ENCODE data around the gene PODXL. TPM values are rescaled to one million over a fixed set of nuclear protein-coding genes. Genes with fewer than 3 reads are reported as not detected.

Gene PODXL
- polyA plus RNA-seq, 1 donor (not counting 4 experiments of a cell fraction or from before 2014, with no cell fraction given), result 0.08 TPM

DNA sequence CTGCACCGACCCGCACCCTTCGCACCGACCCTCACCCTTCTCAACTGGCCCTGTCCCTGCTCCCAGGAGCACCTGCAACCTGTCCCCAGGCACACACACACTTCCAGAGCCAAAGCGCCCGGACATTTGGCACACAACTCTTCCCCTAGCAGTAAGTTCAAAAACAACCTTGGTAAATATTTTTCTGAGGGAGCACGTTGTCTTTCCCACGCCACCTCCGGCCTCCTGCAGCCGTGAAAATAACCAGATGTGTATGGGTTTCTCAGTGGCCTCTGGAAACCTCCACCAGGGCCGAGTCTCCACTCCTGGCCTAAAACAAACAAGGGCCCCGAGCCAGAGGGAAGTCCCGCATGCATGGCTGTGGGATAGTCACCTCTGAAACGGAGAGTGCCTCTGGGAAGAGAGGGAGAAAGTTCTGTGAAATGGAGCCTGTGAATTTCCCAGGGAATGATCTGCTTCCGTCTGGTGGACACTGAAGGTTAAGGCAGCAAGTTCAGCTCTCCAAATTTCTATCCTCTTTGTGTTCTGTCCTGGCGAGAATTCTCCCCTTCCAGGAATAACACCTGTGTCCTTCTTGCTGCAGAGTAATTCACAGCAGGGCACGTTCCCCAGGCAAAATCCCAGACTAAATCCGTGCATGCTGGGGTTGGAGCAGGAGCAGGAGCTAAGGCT lies 15.8 kb downstream of the PODXL start:
- Histone ChIP-seq H3K4me3 (ENCODE audit: control insufficient read depth in 2 of 3, extremely low read depth in 1 of 3, insufficient read depth in 2 of 3, low read depth in 1 of 3, low read length in 3 of 3) (no peak overlapping the region), H3K4me1 (ENCODE audit: control insufficient read depth, extremely low read depth, insufficient read depth, low read length) (peaks cover 12% of the 10 kb centered on the region), H3K27me3 (ENCODE audit: control insufficient read depth, extremely low read depth, insufficient read depth, low read length) (no peaks in the 10 kb centered on the region), H4K20me1 (ENCODE audit: control insufficient read depth, extremely low read depth, insufficient read depth, low read length) (no peaks in the 10 kb centered on the region), H3K9ac (ENCODE audit: control insufficient read depth, extremely low read depth, insufficient read depth, low read length) (no peak overlapping the region), H3K9me1 (ENCODE audit: control insufficient read depth, extremely low read depth, insufficient read depth, low read length) (no peaks in the 10 kb centered on the region), H3K9me3 (ENCODE audit: control insufficient read depth, low read depth, low read length) (no peaks in the 10 kb centered on the region), H2AFZ (ENCODE audit: control insufficient read depth, low read length) (no peak overlapping the region), H3K4me2 (ENCODE audit: control insufficient read depth, extremely low read depth, insufficient read depth, low read depth, low read length) (no peak overlapping the region), H3K27ac (ENCODE audit: control insufficient read depth, insufficient read depth, low read length) (no peak overlapping the region), H3K36me3 (ENCODE audit: control insufficient read depth in 2 of 2, extremely low read depth in 1 of 2, insufficient read depth in 2 of 2, low read length in 2 of 2) (no peaks in the 10 kb centered on the region), H3K79me2 (ENCODE audit: control insufficient read depth, insufficient read depth, low read length) (no peaks in the 10 kb centered on the region)
- TF ChIP-seq, protein P1, sequence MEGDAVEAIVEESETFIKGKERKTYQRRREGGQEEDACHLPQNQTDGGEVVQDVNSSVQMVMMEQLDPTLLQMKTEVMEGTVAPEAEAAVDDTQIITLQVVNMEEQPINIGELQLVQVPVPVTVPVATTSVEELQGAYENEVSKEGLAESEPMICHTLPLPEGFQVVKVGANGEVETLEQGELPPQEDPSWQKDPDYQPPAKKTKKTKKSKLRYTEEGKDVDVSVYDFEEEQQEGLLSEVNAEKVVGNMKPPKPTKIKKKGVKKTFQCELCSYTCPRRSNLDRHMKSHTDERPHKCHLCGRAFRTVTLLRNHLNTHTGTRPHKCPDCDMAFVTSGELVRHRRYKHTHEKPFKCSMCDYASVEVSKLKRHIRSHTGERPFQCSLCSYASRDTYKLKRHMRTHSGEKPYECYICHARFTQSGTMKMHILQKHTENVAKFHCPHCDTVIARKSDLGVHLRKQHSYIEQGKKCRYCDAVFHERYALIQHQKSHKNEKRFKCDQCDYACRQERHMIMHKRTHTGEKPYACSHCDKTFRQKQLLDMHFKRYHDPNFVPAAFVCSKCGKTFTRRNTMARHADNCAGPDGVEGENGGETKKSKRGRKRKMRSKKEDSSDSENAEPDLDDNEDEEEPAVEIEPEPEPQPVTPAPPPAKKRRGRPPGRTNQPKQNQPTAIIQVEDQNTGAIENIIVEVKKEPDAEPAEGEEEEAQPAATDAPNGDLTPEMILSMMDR (optimal IDR thresholded peaks at IDR 0.05 in 1 of 3, IDR thresholded peaks at IDR 0.05 in 1 of 3, conservative IDR thresholded peaks at IDR 0.05 in 1 of 3; ENCODE audit: extremely low read depth in 1 of 3, insufficient read depth in 2 of 3, low read length in 3 of 3), result no peak
- TF ChIP-seq EZH2 (IDR thresholded peaks at IDR 0.05; ENCODE audit: low read length), result no peak
- no peak for FAIRE-seq
- no peak for DNase-seq (ENCODE audit: low read depth, low spot score)
- dilution Hi-C loops (cut with MboI; ENCODE audit: extremely low pct_ligation_motif_present, low sequenced_read_pairs), result no loop called here

GRCh38 chr7:131538813-131539179 lies 17.6 kb downstream of the PODXL start:
- dilution Hi-C loops (cut with MboI; ENCODE audit: extremely low pct_ligation_motif_present, low sequenced_read_pairs), result no loop called here
- Histone ChIP-seq H3K27me3 (ENCODE audit: control insufficient read depth, extremely low read depth, insufficient read depth, low read length) (no peaks in the 10 kb centered on the region), H4K20me1 (ENCODE audit: control insufficient read depth, extremely low read depth, insufficient read depth, low read length) (no peaks in the 10 kb centered on the region), H3K4me1 (ENCODE audit: control insufficient read depth, extremely low read depth, insufficient read depth, low read length) (peaks cover 12% of the 10 kb centered on the region), H3K79me2 (ENCODE audit: control insufficient read depth, insufficient read depth, low read length) (no peaks in the 10 kb centered on the region), H3K9me1 (ENCODE audit: control insufficient read depth, extremely low read depth, insufficient read depth, low read length) (no peaks in the 10 kb centered on the region), H3K4me3 (ENCODE audit: control insufficient read depth in 2 of 3, extremely low read depth in 1 of 3, insufficient read depth in 2 of 3, low read depth in 1 of 3, low read length in 3 of 3) (no peak overlapping the region), H3K4me2 (ENCODE audit: control insufficient read depth, extremely low read depth, insufficient read depth, low read depth, low read length) (no peak overlapping the region), H3K9ac (ENCODE audit: control insufficient read depth, extremely low read depth, insufficient read depth, low read length) (no peak overlapping the region), H3K36me3 (ENCODE audit: control insufficient read depth in 2 of 2, extremely low read depth in 1 of 2, insufficient read depth in 2 of 2, low read length in 2 of 2) (no peaks in the 10 kb centered on the region), H3K27ac (ENCODE audit: control insufficient read depth, insufficient read depth, low read length) (no peak overlapping the region), H3K9me3 (ENCODE audit: control insufficient read depth, low read depth, low read length) (no peaks in the 10 kb centered on the region), H2AFZ (ENCODE audit: control insufficient read depth, low read length) (peak overlapping the region; percentile 67)
- FAIRE-seq, result no peak
- no peak for TF ChIP-seq EZH2 (IDR thresholded peaks at IDR 0.05; ENCODE audit: low read length)
- TF ChIP-seq, protein P1 (optimal IDR thresholded peaks at IDR 0.05 in 1 of 3, IDR thresholded peaks at IDR 0.05 in 1 of 3, conservative IDR thresholded peaks at IDR 0.05 in 1 of 3; ENCODE audit: extremely low read depth in 1 of 3, insufficient read depth in 2 of 3, low read length in 3 of 3), result no peak
- DNase-seq (ENCODE audit: low read depth, low spot score), result no peak

Data from keratinocyte (primary cell).